Neural progenitor cell (in vitro differentiated cells): ENCODE data around the gene POLR1H. TPM values are rescaled to one million over a fixed set of nuclear protein-coding genes. Genes with fewer than 3 reads are reported as not detected.

Experiments
- DNase-seq: peaks from one replicate; pipeline ENCODE4 v3.0.0-alpha.2; 2016; ENCODE audit warnings: low spot score
- H2AFZ ChIP-seq: fragments of 200-600 bp; sonication (generic); replicated peaks from 2 replicates; pipeline ENCODE4 v1.6.1; 2016; ENCODE audit warnings: antibody characterized with exemption
- H3F3A ChIP-seq: fragments of 200-600 bp; sonication (generic); 2 replicates; pipeline ENCODE4 v1.6.1; 2016; ENCODE audit warnings: antibody characterized with exemption, low read depth
- H3K27ac ChIP-seq: fragments of 200-600 bp; sonication (generic); 2 replicates; pipeline ENCODE4 v1.5.1; 2016; ENCODE audit warnings: mild to moderate bottlenecking
- H3K27me3 ChIP-seq: fragments of 200-600 bp; sonication (generic); 2 replicates; pipeline ENCODE4 v1.6.1; 2016; ENCODE audit warnings: mild to moderate bottlenecking, moderate library complexity
- H3K36me3 ChIP-seq: fragments of 200-600 bp; sonication (generic); 2 replicates; pipeline ENCODE4 v1.5.1; 2016
- H3K4me1 ChIP-seq: fragments of 200-600 bp; sonication (generic); 2 replicates; pipeline ENCODE4 v1.6.1; 2016; ENCODE audit warnings: mixed run types
- H3K4me2 ChIP-seq: fragments of 200-600 bp; sonication (generic); 2 replicates; pipeline ENCODE4 v1.6.1; 2016
- H3K4me3 ChIP-seq: fragments of 200-600 bp; sonication (generic); 2 replicates; pipeline ENCODE4 v1.5.1; 2016
- H3K79me2 ChIP-seq: fragments of 200-600 bp; sonication (generic); 2 replicates; pipeline ENCODE4 v1.6.1; 2016; ENCODE audit warnings: low read depth
- H3K9ac ChIP-seq: fragments of 200-600 bp; sonication (generic); 2 replicates; pipeline ENCODE4 v1.6.1; 2016
- H3K9me3 ChIP-seq: fragments of 200-600 bp; sonication (generic); 2 replicates; pipeline ENCODE4 v1.5.1; 2016; ENCODE audit warnings: low read depth
- H4K20me1 ChIP-seq: fragments of 200-600 bp; sonication (generic); 2 replicates; pipeline ENCODE4 v1.6.1; 2016; ENCODE audit warnings: low read depth
- H3K27ac Mint-ChIP-seq: 3 replicates; pipeline ENCODE4 v1.8.0; 2021; ENCODE audit warnings: mixed read lengths
- H3K27me3 Mint-ChIP-seq: 2 replicates; pipeline ENCODE4 v1.8.0; 2022; ENCODE audit warnings: low read depth, mild to moderate bottlenecking, inconsistent platforms, moderate library complexity, mixed read lengths; ENCODE audit not compliant: insufficient read depth
- H3K36me3 Mint-ChIP-seq: 3 replicates; pipeline ENCODE4 v1.8.0; 2021; ENCODE audit warnings: mixed read lengths
- H3K4me1 Mint-ChIP-seq: 3 replicates; pipeline ENCODE4 v1.8.0; 2021; ENCODE audit warnings: mixed read lengths
- H3K4me3 Mint-ChIP-seq: 3 replicates; pipeline ENCODE4 v1.8.0; 2021; ENCODE audit warnings: mild to moderate bottlenecking, moderate library complexity, mixed read lengths
- H3K9me3 Mint-ChIP-seq: 3 replicates; pipeline ENCODE4 v1.8.0; 2020; ENCODE audit warnings: mixed read lengths
- EZH2 ChIP-seq: fragments of 200-600 bp; sonication (generic); IDR thresholded peaks from 2 replicates; pipeline ENCODE4 v1.6.1; 2017; ENCODE audit warnings: antibody characterized with exemption, mild to moderate bottlenecking, moderate library complexity
- EZH2phosphoT487 ChIP-seq: fragments of 200-600 bp; sonication (generic); IDR thresholded peaks from 2 replicates; pipeline ENCODE4 v1.6.1; 2017; ENCODE audit warnings: antibody characterized with exemption
- total RNA-seq: library from RNA; depleted of rRNA; stranded (reverse); fragments of >200 nt; gene quantifications from 2 replicates; pipeline ENCODE4 v1.2.3, GENCODE V29; 2015; ENCODE audit warnings: low replicate concordance
- TF ChIP-seq, protein P1 (sequence below): fragments of 200-600 bp; sonication (generic); IDR thresholded peaks from 2 replicates; pipeline ENCODE4 v1.5.1; 2017; ENCODE audit warnings: antibody characterized with exemption, mild to moderate bottlenecking

The POLR1H gene
- total RNA-seq, 1 donor from 2014 or later, result 25.0 TPM

DNA sequence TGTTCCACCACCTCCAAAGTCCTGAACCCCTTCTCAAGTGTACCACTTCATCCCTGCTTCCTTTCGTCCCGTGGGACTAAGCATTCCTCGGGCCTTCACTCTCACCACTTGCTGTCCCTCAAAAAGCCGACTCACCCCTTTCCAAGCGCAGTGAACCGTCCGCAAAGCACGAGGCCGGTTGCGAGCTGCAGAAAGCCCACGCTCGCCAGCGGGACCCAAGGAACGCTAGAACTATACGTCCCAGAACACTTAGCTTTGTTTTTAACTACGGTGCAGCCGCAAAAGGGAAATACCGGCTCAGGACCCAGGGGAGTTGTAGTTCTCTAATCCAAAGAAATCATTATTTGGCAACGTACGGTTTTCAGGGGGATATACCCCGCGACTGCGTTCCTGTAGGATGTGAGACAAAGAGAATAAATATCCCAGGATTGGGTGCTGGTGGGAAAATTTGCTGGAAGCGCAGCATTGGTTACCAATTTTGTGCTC lies 416 bp upstream of the POLR1H start:
- peaks cover 23% of the 10 kb centered on the region for H3K79me2 ChIP-seq
- no peaks in the 10 kb centered on the region for H3K27me3 ChIP-seq
- H2AFZ ChIP-seq, result peak overlapping the region; percentile 96
- peak overlapping the region; percentile 88 for H3K27ac Mint-ChIP-seq
- H3K4me3 Mint-ChIP-seq, result peak overlapping the region; percentile 97
- TF ChIP-seq, protein P1, sequence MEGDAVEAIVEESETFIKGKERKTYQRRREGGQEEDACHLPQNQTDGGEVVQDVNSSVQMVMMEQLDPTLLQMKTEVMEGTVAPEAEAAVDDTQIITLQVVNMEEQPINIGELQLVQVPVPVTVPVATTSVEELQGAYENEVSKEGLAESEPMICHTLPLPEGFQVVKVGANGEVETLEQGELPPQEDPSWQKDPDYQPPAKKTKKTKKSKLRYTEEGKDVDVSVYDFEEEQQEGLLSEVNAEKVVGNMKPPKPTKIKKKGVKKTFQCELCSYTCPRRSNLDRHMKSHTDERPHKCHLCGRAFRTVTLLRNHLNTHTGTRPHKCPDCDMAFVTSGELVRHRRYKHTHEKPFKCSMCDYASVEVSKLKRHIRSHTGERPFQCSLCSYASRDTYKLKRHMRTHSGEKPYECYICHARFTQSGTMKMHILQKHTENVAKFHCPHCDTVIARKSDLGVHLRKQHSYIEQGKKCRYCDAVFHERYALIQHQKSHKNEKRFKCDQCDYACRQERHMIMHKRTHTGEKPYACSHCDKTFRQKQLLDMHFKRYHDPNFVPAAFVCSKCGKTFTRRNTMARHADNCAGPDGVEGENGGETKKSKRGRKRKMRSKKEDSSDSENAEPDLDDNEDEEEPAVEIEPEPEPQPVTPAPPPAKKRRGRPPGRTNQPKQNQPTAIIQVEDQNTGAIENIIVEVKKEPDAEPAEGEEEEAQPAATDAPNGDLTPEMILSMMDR, result no peak
- no peak for TF ChIP-seq EZH2
- no peak for TF ChIP-seq EZH2phosphoT487
- H3K27ac ChIP-seq, result no peak overlapping the region
- no peaks in the 10 kb centered on the region for H3K9me3 ChIP-seq
- H3K27me3 Mint-ChIP-seq, result no peaks in the 10 kb centered on the region
- DNase-seq, result peak; percentile 64
- H3K36me3 Mint-ChIP-seq, result peaks cover 4% of the 10 kb centered on the region
- no peaks in the 10 kb centered on the region for H3F3A ChIP-seq
- H4K20me1 ChIP-seq, result no peaks in the 10 kb centered on the region
- peak overlapping the region; percentile 94 for H3K4me2 ChIP-seq
- H3K4me1 Mint-ChIP-seq, result peaks cover 18% of the 10 kb centered on the region
- no peaks in the 10 kb centered on the region for H3K9me3 Mint-ChIP-seq
- peak overlapping the region; percentile 92 for H3K9ac ChIP-seq
- H3K4me1 ChIP-seq, result peaks cover 9% of the 10 kb centered on the region
- peaks cover 6% of the 10 kb centered on the region for H3K36me3 ChIP-seq
- H3K4me3 ChIP-seq, result peak overlapping the region; percentile 98

DNA sequence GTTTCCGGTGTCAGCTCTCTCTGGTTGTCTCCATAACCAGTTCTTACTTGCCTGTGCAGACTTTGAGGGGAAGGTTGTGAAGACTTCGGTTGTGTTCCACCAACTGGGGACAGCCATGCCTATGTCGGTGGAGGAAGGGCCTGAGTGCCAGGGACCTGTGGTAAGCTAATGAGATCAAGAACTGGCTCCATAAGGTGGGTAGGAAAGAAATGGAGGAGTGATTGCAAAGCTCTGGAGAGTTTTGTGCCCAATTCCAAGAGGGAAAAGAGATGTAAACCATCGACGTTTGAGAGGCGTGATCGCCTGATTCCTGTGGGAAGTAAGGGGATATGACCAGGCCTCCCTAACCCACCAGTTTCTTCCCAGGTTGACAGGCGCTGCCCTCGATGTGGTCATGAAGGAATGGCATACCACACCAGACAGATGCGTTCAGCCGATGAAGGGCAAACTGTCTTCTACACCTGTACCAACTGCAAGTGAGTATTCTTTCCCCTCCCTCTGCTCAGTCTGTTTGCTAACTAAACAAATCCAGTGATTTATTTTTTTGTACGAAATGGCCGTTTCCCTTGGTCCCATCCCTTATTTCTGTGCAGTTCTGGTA lies 893 bp downstream of the POLR1H start:
- no peak for TF ChIP-seq EZH2phosphoT487
- Mint-ChIP-seq H3K9me3 (no peaks in the 10 kb centered on the region), H3K4me1 (peaks cover 26% of the 10 kb centered on the region), H3K27ac (peak overlapping the region; percentile 88), H3K4me3 (peak overlapping the region; percentile 97), H3K36me3 (peaks cover 4% of the 10 kb centered on the region), H3K27me3 (peaks cover 3% of the 10 kb centered on the region)
- no peak overlapping the region for H3K27ac ChIP-seq
- no peak for DNase-seq
- H3K4me3 ChIP-seq, result peak overlapping the region; percentile 98
- peaks cover 6% of the 10 kb centered on the region for H3K36me3 ChIP-seq
- H3K79me2 ChIP-seq, result peaks cover 23% of the 10 kb centered on the region
- peaks cover 9% of the 10 kb centered on the region for H3F3A ChIP-seq
- no peaks in the 10 kb centered on the region for H3K9me3 ChIP-seq
- H2AFZ ChIP-seq, result peak overlapping the region; percentile 85
- peak overlapping the region; percentile 53 for H3K9ac ChIP-seq
- no peaks in the 10 kb centered on the region for H3K27me3 ChIP-seq
- peak overlapping the region; percentile 94 for H3K4me2 ChIP-seq
- H4K20me1 ChIP-seq, result no peaks in the 10 kb centered on the region
- peaks cover 17% of the 10 kb centered on the region for H3K4me1 ChIP-seq

DNA sequence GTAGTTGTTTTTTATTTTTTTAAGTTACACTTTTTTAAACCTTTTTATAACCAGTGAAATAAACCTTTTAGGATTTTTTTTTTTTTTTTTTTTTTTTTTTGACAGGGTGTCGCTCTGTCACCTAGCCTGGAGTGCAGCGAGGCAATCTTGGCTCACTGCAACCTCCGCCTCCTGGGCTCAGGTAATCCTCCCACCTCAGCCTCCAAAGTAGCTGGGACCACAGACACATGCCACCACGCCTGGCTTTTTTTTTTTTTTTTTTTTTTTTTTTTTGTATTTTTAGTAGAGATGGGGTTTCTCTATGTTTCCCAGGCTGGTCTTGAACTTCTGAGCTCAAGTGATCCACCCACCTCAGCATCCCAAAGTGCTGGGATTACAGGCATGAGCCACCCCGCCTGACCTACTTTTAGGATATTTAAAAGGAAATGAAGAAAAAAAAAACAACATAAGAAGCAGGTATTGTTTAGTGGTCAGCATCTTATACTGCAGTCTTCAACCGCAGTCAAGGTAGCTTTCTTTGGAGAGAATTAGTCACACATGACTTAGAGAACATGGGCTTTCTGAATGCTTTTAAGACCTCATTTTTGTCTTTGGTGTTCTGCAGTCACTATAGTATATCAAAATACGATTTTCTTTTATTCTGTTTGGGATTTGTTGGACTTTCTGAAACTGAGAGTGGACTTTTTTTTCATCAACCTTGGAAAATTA lies 1.6 kb downstream of the POLR1H start:
- H3K4me3 ChIP-seq, result peak overlapping the region; percentile 98
- no peaks in the 10 kb centered on the region for H3K27me3 ChIP-seq
- peaks cover 6% of the 10 kb centered on the region for H3K36me3 ChIP-seq
- H3K9me3 Mint-ChIP-seq, result no peaks in the 10 kb centered on the region
- no peak overlapping the region for H3K27ac Mint-ChIP-seq
- peaks cover 25% of the 10 kb centered on the region for H3K79me2 ChIP-seq
- H3K36me3 Mint-ChIP-seq, result peaks cover 4% of the 10 kb centered on the region
- H3K4me2 ChIP-seq, result peak overlapping the region; percentile 94
- no peak for TF ChIP-seq EZH2phosphoT487
- TF ChIP-seq EZH2, result no peak
- TF ChIP-seq, protein P1, result no peak
- no peak overlapping the region for H3K27ac ChIP-seq
- no peak for DNase-seq
- H3K4me1 Mint-ChIP-seq, result peaks cover 28% of the 10 kb centered on the region
- H3K4me3 Mint-ChIP-seq, result peak overlapping the region; percentile 97
- H3K27me3 Mint-ChIP-seq, result peaks cover 4% of the 10 kb centered on the region
- no peak overlapping the region for H2AFZ ChIP-seq
- H3K4me1 ChIP-seq, result peaks cover 18% of the 10 kb centered on the region
- H3K9ac ChIP-seq, result no peak overlapping the region
- no peaks in the 10 kb centered on the region for H3K9me3 ChIP-seq
- peaks cover 12% of the 10 kb centered on the region for H3F3A ChIP-seq
- H4K20me1 ChIP-seq, result no peaks in the 10 kb centered on the region

DNA sequence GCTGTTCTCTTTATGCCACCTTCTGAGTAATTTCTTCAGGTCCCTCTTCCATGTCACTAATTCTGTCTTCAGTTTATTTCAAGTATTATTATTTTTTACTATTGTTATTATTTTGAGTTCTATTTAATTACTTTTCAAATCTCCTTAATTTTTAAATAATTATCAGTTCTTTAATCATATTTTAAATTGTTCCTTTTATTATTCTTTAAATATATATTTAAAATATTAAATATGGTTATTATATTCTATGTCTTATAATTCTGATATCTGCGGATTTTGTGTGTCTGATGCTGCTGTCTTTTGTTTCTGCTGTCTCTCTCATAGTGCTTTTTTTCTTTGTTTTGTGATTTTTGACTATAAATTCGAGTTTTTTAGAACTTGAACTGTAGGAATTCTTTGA lies 2.2 kb downstream of the POLR1H start:
- no peak overlapping the region for H3K27ac Mint-ChIP-seq
- H3K4me2 ChIP-seq, result no peak overlapping the region
- peaks cover 4% of the 10 kb centered on the region for H3K36me3 Mint-ChIP-seq
- no peaks in the 10 kb centered on the region for H3K27me3 ChIP-seq
- H2AFZ ChIP-seq, result no peak overlapping the region
- no peaks in the 10 kb centered on the region for H4K20me1 ChIP-seq
- peaks cover 12% of the 10 kb centered on the region for H3F3A ChIP-seq
- peaks cover 21% of the 10 kb centered on the region for H3K4me1 ChIP-seq
- peaks cover 29% of the 10 kb centered on the region for H3K79me2 ChIP-seq
- TF ChIP-seq EZH2phosphoT487, result no peak
- no peak for TF ChIP-seq EZH2
- TF ChIP-seq, protein P1, result no peak
- H3K9ac ChIP-seq, result no peak overlapping the region
- no peak for DNase-seq
- peaks cover 4% of the 10 kb centered on the region for H3K27me3 Mint-ChIP-seq
- no peaks in the 10 kb centered on the region for H3K9me3 ChIP-seq
- H3K4me3 ChIP-seq, result no peak overlapping the region
- peak overlapping the region; percentile 64 for H3K4me3 Mint-ChIP-seq
- peaks cover 35% of the 10 kb centered on the region for H3K4me1 Mint-ChIP-seq
- no peaks in the 10 kb centered on the region for H3K9me3 Mint-ChIP-seq
- H3K36me3 ChIP-seq, result peaks cover 6% of the 10 kb centered on the region
- H3K27ac ChIP-seq, result no peak overlapping the region
